HepG2 (cell line): ENCODE data around the gene SULT6B1. TPM values are rescaled to one million over a fixed set of nuclear protein-coding genes. Genes with fewer than 3 reads are reported as not detected.

ENCODE experiments used
- ARNT2 ChIP-seq: sonication (generic); formaldehyde crosslinking; IDR thresholded peaks from 2 replicates; pipeline ENCODE4 v1.8.0; 2022; ENCODE audit warnings: mild to moderate bottlenecking, low read depth, missing genetic modification reagents, moderate library complexity
- ATRX ChIP-seq: sonication (generic); formaldehyde crosslinking; IDR thresholded peaks from 2 replicates; pipeline ENCODE4 v1.4.0; 2020; ENCODE audit warnings: missing genetic modification reagents, borderline replicate concordance
- FOXK1 ChIP-seq: sonication (generic); formaldehyde crosslinking; IDR thresholded peaks from 2 replicates; pipeline ENCODE4 v1.4.0; 2020; ENCODE audit warnings: low read depth, missing genetic modification reagents, borderline replicate concordance
- LCORL ChIP-seq, 2 experiments: fragments of 450-650 bp in 1 of 2; sonication (generic) in 1 of 2; formaldehyde crosslinking in 1 of 2; IDR thresholded peaks; 2 replicates each; pipeline versions ENCODE4 v1.5.0 to v1.6.1; 2017 to 2020; ENCODE audit warnings: antibody characterized with exemption in 1 of 2, missing genetic modification reagents in 1 of 2
- MAFF ChIP-seq: IDR thresholded peaks from 2 replicates; pipeline ENCODE4 v1.6.1; 2011; ENCODE audit warnings: low read depth, low read length, improper control_type of control experiment
- PCBP2 ChIP-seq: fragments of 200-400 bp; formaldehyde crosslinking; optimal IDR thresholded peaks from 2 replicates; pipeline ENCODE3; 2018; ENCODE audit warnings: low read length, low read depth; ENCODE audit not compliant: poor library complexity, severe bottlenecking
- PHF5A ChIP-seq: IDR thresholded peaks from one replicate; pipeline ENCODE4 v1.6.1; 2018; ENCODE audit warnings: low read depth, missing genetic modification reagents; ENCODE audit not compliant: unreplicated experiment
- TBP ChIP-seq: sonication (generic); formaldehyde crosslinking; IDR thresholded peaks from 2 replicates; pipeline ENCODE4 v1.5.0; 2020; ENCODE audit warnings: missing genetic modification reagents
- ZNF616 ChIP-seq: sonication (generic); formaldehyde crosslinking; IDR thresholded peaks from 2 replicates; pipeline ENCODE4 v1.5.0; 2020; ENCODE audit warnings: low read depth, mild to moderate bottlenecking, missing genetic modification reagents
- ZSCAN12 ChIP-seq: sonication (generic); formaldehyde crosslinking; IDR thresholded peaks from 2 replicates; pipeline ENCODE4 v1.9.0; 2021; ENCODE audit warnings: mild to moderate bottlenecking, missing genetic modification reagents
- polyA plus RNA-seq, 8 experiments: library from polyadenylated mRNA; depleted of rRNA in 3 of 8; stranded (reverse) in 7 of 8; unstranded in 1 of 8; fragments of >200 nt; fragmentation: Illumina TruSeq in 4 of 8; extraction: Trizol in 4 of 8; gene quantifications; 2 replicates each; pipeline versions ENCODE4 v1.2.1 to v1.2.3, GENCODE V29; 2011 to 2016; ENCODE audit warnings: low read depth in 4 of 8, missing spikeins in 1 of 8, mixed read lengths in 1 of 8; ENCODE audit not compliant: insufficient read depth in 1 of 8
- total RNA-seq, 5 experiments: library from RNA; depleted of rRNA; stranded (reverse); fragments of >200 nt; fragmentation: Illumina TruSeq; extraction: Trizol; gene quantifications; 2 replicates each; pipeline ENCODE4 v1.2.3, GENCODE V29; 2016; ENCODE audit warnings: low read depth in 1 of 5
- TF ChIP-seq, protein P1 (sequence below): sonication (generic); formaldehyde crosslinking; IDR thresholded peaks from 2 replicates; pipeline ENCODE4 v1.5.1; 2020; ENCODE audit warnings: mild to moderate bottlenecking, missing genetic modification reagents, borderline replicate concordance
- TF ChIP-seq, protein P2 (sequence below): sonication (generic); formaldehyde crosslinking; IDR thresholded peaks from 2 replicates; pipeline ENCODE4 v1.4.0; 2020; ENCODE audit warnings: missing genetic modification reagents, mild to moderate bottlenecking, borderline replicate concordance
- TF ChIP-seq, protein P3 (sequence below): sonication (generic); formaldehyde crosslinking; IDR thresholded peaks from 2 replicates; pipeline ENCODE4 v1.5.0; 2020; ENCODE audit warnings: mild to moderate bottlenecking, missing genetic modification reagents, moderate library complexity
- TF ChIP-seq, protein P4 (sequence below): sonication (generic); formaldehyde crosslinking; IDR thresholded peaks from 2 replicates; pipeline ENCODE4 v1.4.0; 2020; ENCODE audit warnings: missing genetic modification reagents
- TF ChIP-seq, protein P5 (sequence below): sonication (generic); formaldehyde crosslinking; IDR thresholded peaks from 2 replicates; pipeline ENCODE4 v1.4.0; 2020; ENCODE audit warnings: missing genetic modification reagents

SULT6B1 gene
- total and polyA plus RNA-seq, 2 of the 13 experiments (the other 11 are each of a cell fraction or from before 2014, with no cell fraction given): not detected

DNA sequence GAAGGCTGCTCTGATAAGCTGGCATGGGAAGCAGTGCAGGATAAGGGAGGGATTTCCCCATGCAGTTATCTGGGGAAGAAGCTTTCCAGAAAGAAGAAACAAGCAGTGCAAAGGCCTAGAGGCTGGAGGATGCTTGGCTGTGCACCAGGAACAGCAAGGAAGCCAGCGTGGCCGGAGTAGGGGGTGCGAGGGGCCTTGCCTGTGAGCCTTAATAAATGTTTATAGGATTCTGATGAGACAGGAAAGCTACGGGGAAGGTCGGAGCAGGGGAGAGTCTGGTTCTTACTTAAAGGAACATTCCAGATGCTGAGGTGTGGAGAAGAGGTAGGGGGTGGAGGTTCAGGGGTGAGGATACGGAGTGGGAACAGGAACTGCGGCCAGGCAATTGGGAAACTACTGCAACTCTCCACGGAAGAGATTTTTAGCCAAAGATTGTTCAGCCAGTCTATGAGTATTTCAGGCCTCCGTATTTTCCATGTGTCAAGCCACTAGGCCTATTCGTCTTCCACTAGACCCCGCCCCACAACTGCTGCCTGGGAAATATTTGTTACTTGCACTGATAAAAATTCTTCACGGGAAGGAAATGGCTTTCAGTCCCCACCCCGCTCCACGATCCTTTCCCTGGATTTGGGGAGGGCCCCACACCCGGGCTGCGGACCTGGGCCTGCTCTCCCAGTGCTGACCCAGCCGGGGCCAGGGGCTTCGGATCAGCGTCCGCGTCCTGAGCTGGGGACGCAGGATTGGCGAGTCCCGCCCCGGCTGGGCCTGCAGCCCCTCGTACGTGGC lies 32.2 kb downstream of the SULT6B1 start (continued):
- TF ChIP-seq, protein P1, sequence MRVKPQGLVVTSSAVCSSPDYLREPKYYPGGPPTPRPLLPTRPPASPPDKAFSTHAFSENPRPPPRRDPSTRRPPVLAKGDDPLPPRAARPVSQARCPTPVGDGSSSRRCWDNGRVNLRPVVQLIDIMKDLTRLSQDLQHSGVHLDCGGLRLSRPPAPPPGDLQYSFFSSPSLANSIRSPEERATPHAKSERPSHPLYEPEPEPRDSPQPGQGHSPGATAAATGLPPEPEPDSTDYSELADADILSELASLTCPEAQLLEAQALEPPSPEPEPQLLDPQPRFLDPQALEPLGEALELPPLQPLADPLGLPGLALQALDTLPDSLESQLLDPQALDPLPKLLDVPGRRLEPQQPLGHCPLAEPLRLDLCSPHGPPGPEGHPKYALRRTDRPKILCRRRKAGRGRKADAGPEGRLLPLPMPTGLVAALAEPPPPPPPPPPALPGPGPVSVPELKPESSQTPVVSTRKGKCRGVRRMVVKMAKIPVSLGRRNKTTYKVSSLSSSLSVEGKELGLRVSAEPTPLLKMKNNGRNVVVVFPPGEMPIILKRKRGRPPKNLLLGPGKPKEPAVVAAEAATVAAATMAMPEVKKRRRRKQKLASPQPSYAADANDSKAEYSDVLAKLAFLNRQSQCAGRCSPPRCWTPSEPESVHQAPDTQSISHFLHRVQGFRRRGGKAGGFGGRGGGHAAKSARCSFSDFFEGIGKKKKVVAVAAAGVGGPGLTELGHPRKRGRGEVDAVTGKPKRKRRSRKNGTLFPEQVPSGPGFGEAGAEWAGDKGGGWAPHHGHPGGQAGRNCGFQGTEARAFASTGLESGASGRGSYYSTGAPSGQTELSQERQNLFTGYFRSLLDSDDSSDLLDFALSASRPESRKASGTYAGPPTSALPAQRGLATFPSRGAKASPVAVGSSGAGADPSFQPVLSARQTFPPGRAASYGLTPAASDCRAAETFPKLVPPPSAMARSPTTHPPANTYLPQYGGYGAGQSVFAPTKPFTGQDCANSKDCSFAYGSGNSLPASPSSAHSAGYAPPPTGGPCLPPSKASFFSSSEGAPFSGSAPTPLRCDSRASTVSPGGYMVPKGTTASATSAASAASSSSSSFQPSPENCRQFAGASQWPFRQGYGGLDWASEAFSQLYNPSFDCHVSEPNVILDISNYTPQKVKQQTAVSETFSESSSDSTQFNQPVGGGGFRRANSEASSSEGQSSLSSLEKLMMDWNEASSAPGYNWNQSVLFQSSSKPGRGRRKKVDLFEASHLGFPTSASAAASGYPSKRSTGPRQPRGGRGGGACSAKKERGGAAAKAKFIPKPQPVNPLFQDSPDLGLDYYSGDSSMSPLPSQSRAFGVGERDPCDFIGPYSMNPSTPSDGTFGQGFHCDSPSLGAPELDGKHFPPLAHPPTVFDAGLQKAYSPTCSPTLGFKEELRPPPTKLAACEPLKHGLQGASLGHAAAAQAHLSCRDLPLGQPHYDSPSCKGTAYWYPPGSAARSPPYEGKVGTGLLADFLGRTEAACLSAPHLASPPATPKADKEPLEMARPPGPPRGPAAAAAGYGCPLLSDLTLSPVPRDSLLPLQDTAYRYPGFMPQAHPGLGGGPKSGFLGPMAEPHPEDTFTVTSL: no peak
- TF ChIP-seq ZNF616 (CRISPR knock-in tag) (no peak), PCBP2 (no peak), TBP (CRISPR knock-in tag) (no peak), ZSCAN12 (CRISPR knock-in tag) (0 out of 2 replicates have a peak, but pooled peaks have one; percentile 14), FOXK1 (CRISPR knock-in tag) (no peak), LCORL (IDR thresholded peaks at IDR 0.05) (0 out of 2 replicates have a peak, but pooled peaks have one; percentile 21), LCORL (CRISPR knock-in tag; IDR thresholded peaks at IDR 0.05) (no peak), ARNT2 (CRISPR knock-in tag) (no peak), ATRX (CRISPR knock-in tag) (no peak), PHF5A (CRISPR knock-in tag) (no peak), MAFF (no peak)
- TF ChIP-seq, protein P2, sequence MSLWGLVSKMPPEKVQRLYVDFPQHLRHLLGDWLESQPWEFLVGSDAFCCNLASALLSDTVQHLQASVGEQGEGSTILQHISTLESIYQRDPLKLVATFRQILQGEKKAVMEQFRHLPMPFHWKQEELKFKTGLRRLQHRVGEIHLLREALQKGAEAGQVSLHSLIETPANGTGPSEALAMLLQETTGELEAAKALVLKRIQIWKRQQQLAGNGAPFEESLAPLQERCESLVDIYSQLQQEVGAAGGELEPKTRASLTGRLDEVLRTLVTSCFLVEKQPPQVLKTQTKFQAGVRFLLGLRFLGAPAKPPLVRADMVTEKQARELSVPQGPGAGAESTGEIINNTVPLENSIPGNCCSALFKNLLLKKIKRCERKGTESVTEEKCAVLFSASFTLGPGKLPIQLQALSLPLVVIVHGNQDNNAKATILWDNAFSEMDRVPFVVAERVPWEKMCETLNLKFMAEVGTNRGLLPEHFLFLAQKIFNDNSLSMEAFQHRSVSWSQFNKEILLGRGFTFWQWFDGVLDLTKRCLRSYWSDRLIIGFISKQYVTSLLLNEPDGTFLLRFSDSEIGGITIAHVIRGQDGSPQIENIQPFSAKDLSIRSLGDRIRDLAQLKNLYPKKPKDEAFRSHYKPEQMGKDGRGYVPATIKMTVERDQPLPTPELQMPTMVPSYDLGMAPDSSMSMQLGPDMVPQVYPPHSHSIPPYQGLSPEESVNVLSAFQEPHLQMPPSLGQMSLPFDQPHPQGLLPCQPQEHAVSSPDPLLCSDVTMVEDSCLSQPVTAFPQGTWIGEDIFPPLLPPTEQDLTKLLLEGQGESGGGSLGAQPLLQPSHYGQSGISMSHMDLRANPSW: no peak
- TF ChIP-seq, protein P3, sequence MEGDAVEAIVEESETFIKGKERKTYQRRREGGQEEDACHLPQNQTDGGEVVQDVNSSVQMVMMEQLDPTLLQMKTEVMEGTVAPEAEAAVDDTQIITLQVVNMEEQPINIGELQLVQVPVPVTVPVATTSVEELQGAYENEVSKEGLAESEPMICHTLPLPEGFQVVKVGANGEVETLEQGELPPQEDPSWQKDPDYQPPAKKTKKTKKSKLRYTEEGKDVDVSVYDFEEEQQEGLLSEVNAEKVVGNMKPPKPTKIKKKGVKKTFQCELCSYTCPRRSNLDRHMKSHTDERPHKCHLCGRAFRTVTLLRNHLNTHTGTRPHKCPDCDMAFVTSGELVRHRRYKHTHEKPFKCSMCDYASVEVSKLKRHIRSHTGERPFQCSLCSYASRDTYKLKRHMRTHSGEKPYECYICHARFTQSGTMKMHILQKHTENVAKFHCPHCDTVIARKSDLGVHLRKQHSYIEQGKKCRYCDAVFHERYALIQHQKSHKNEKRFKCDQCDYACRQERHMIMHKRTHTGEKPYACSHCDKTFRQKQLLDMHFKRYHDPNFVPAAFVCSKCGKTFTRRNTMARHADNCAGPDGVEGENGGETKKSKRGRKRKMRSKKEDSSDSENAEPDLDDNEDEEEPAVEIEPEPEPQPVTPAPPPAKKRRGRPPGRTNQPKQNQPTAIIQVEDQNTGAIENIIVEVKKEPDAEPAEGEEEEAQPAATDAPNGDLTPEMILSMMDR: no peak
- TF ChIP-seq, protein P4, sequence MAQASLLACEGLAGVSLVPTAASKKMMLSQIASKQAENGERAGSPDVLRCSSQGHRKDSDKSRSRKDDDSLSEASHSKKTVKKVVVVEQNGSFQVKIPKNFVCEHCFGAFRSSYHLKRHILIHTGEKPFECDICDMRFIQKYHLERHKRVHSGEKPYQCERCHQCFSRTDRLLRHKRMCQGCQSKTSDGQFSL (CRISPR knock-in tag): no peak
- TF ChIP-seq, protein P5, sequence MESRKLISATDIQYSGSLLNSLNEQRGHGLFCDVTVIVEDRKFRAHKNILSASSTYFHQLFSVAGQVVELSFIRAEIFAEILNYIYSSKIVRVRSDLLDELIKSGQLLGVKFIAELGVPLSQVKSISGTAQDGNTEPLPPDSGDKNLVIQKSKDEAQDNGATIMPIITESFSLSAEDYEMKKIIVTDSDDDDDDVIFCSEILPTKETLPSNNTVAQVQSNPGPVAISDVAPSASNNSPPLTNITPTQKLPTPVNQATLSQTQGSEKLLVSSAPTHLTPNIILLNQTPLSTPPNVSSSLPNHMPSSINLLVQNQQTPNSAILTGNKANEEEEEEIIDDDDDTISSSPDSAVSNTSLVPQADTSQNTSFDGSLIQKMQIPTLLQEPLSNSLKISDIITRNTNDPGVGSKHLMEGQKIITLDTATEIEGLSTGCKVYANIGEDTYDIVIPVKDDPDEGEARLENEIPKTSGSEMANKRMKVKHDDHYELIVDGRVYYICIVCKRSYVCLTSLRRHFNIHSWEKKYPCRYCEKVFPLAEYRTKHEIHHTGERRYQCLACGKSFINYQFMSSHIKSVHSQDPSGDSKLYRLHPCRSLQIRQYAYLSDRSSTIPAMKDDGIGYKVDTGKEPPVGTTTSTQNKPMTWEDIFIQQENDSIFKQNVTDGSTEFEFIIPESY: no peak
